GM06990 (cell line): ENCODE measurements around the gene CD48.

ENCODE experiments used
- DNase-seq: peaks from one replicate; pipeline ENCODE4 v3.0.0-alpha.2; 2011; ENCODE audit not compliant: insufficient read length; ENCODE audit errors: extremely low read depth
- H3K27me3 ChIP-seq: replicated peaks from 2 replicates; pipeline ENCODE4 v1.6.0; 2011; ENCODE audit warnings: low read length; ENCODE audit not compliant: control insufficient read depth, insufficient read depth
- H3K36me3 ChIP-seq: 2 replicates; pipeline ENCODE4 v1.5.1; 2011; ENCODE audit warnings: low read length; ENCODE audit not compliant: control insufficient read depth, insufficient read depth
- H3K4me3 ChIP-seq: replicated peaks from 2 replicates; pipeline ENCODE4 v1.5.1; 2011; ENCODE audit warnings: low read depth, mild to moderate bottlenecking, control low read depth, low read length
- TF ChIP-seq, protein P1 (sequence below): IDR thresholded peaks from 2 replicates; pipeline ENCODE4 v1.5.1; 2011; ENCODE audit warnings: low read length, control low read depth, mild to moderate bottlenecking, inconsistent platforms; ENCODE audit not compliant: insufficient read depth, poor library complexity, severe bottlenecking

The CD48 gene

DNA sequence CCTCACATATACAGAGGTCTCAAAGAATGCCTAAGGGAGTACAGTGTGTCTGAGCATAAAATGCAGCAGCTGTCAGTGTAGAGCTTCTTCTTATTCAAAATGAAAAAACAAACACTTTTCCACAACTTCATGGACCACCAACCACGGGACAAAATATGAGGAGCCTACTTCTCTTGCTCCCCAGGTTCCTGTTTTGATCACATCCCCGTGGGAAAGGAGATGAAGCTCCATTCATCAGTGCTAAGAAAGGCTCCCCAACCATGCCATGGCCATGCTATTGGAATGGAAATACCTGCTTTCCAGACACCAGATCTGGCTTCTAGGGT lies 383 bp downstream of the CD48 start:
- TF ChIP-seq, protein P1, sequence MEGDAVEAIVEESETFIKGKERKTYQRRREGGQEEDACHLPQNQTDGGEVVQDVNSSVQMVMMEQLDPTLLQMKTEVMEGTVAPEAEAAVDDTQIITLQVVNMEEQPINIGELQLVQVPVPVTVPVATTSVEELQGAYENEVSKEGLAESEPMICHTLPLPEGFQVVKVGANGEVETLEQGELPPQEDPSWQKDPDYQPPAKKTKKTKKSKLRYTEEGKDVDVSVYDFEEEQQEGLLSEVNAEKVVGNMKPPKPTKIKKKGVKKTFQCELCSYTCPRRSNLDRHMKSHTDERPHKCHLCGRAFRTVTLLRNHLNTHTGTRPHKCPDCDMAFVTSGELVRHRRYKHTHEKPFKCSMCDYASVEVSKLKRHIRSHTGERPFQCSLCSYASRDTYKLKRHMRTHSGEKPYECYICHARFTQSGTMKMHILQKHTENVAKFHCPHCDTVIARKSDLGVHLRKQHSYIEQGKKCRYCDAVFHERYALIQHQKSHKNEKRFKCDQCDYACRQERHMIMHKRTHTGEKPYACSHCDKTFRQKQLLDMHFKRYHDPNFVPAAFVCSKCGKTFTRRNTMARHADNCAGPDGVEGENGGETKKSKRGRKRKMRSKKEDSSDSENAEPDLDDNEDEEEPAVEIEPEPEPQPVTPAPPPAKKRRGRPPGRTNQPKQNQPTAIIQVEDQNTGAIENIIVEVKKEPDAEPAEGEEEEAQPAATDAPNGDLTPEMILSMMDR = no peak
- no peak for DNase-seq
- Histone ChIP-seq H3K36me3 (peaks cover 5% of the 10 kb centered on the region), H3K4me3 (peak overlapping the region; percentile 98), H3K27me3 (no peaks in the 10 kb centered on the region)

DNA sequence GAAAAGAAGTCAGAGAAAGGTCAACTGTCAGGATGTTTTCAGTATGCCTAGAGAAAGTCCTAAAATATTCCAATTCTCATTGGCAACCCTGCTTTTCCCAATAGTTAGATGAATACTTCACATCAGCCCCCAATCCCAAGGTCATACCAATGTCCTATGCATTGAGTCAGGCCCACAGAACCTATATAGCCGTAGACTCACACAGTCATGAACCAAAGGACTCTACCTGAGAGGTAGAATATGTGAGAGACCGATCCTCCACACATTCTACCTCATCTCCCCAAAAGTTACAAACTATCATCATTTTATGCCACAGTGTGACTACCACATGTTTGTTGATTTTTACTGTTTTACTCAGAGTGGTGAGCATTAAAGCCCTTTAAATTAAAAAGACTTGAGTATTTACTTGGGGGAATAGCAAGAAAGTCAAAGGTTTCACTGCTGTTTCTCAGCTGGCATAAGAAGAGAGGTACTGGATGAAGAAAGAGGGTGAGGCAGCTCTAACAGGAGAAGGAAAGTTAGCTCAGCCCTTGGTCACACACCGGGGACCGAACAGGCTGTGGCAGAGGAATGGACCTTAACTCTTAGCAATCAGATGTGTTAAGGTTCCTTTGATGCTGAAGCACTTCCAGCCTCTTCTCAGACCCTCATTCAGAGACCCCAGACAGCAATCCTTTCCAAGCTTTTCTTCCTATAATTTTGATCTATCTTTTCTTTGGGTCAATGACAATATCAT lies 937 bp downstream of the CD48 start:
- DNase-seq = no peak
- Histone ChIP-seq H3K36me3 (peaks cover 5% of the 10 kb centered on the region), H3K4me3 (peak overlapping the region; percentile 98), H3K27me3 (no peaks in the 10 kb centered on the region)
- TF ChIP-seq, protein P1 = no peak

DNA sequence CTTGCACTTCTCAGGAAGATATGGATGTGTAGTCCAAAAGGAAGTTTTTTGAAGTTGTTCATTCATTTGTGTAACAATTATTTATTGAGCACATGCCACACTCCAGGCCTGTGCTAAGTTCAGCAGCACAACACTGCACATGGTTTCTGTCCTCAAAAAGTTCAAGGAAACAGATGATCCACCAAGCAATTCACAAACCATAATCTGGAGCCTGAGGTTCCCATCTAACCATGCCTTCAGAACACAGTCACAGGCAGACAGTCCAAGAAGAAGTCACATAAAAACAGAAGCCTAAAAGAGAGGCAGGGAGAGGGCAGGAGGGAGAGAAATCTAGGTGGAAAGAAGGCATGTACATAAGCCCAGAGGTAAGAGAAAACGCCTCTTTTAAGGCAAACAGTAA lies 1.9 kb downstream of the CD48 start:
- no peak for DNase-seq
- Histone ChIP-seq H3K27me3 (no peaks in the 10 kb centered on the region), H3K36me3 (peaks cover 5% of the 10 kb centered on the region), H3K4me3 (peak overlapping the region; percentile 98)
- TF ChIP-seq, protein P1 = no peak

DNA sequence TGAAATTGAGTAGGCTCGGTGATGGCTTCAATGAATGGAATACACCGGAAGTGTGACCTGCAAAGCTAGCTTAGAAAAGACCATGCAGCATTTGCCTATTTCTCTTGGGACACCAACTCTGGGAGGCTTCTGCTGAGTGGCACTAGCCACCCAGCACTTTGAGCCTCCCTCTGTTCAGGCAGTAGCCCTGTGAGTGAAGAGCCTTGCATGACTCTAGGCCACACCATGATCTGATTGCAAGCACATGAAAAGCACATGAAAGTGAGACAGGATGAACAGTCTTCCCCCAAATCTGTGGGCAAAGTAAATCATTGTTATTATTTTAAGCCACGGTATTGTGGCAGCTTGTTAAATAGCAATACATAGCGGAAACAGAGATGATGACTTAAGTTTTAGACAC lies 2.8 kb downstream of the CD48 start:
- H3K4me3 ChIP-seq = peak overlapping the region; percentile 98

DNA sequence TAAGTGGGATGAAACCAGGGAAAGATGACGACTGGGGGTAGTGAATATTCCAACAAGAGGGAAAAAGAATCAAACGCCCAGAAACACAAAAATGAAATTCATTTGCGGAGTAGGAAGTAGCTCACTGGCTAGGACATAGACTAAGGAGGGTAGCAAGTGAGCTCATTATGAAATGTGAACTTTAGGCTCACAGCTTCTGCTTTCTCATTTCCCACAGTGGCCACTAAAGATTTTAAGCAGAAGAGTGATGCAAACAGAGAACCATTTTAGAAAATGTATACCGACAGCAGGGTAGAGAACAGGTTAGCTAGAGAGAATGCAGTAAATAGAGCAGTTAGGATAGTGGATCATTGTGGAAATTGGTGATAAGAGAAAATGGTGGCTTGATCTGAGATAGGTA lies 3.5 kb downstream of the CD48 start:
- Histone ChIP-seq H3K36me3 (peaks cover 9% of the 10 kb centered on the region), H3K27me3 (no peaks in the 10 kb centered on the region), H3K4me3 (peak overlapping the region; percentile 98)
- peak; percentile 57 for DNase-seq
- TF ChIP-seq, protein P1 = no peak

More for the DNA sequence above, 2.8 kb downstream of the CD48 start:
- DNase-seq = peak; percentile 54
- Histone ChIP-seq H3K36me3 (peaks cover 7% of the 10 kb centered on the region), H3K27me3 (no peaks in the 10 kb centered on the region)
- TF ChIP-seq, protein P1 = no peak
